Thoracic aorta (tissue), 2 donors: ENCODE measurements around the gene REEP2. TPM values are rescaled to one million over a fixed set of nuclear protein-coding genes. Genes with fewer than 3 reads are reported as not detected.
A peak's percentile ranks its signal among the peaks of the same experiment; 100 is the strongest.

Experiments
- ATAC-seq: fragments of 150-250 bp; one replicate; pipeline ENCODE4 v1.8.0; 2017; ENCODE audit warnings: low read depth; ENCODE audit not compliant: insufficient number of reproducible peaks, low FRiP score
- DNase-seq: peaks from one replicate; pipeline ENCODE4 v3.0.0-alpha.2; 2020; ENCODE audit warnings: low spot score
- H3K27ac ChIP-seq, 2 donors: fragments of 200-600 bp; sonication (generic); 1 replicate in 1 of 2; 2 replicates in 1 of 2; pipeline ENCODE4 v1.5.1; 2016; ENCODE audit warnings: mild to moderate bottlenecking in 2 of 2, moderate library complexity in 2 of 2
- H3K27me3 ChIP-seq: fragments of 200-600 bp; sonication (generic); replicated peaks from 2 replicates; pipeline ENCODE4 v1.6.0; 2016; ENCODE audit warnings: mild to moderate bottlenecking; ENCODE audit not compliant: insufficient read depth
- H3K36me3 ChIP-seq: fragments of 200-600 bp; sonication (generic); one replicate; pipeline ENCODE4 v1.5.1; 2016
- H3K4me1 ChIP-seq, 2 donors: fragments of 200-600 bp; sonication (generic); 1 replicate in 1 of 2; 2 replicates in 1 of 2; pipeline versions ENCODE4 v1.5.1 to v1.6.0; 2016; ENCODE audit warnings: low read depth in 2 of 2, mild to moderate bottlenecking in 1 of 2; ENCODE audit not compliant: control insufficient read depth in 1 of 2
- H3K4me3 ChIP-seq: fragments of 200-600 bp; sonication (generic); 2 replicates; pipeline ENCODE4 v1.5.1; 2016; ENCODE audit warnings: mild to moderate bottlenecking
- H3K9me3 ChIP-seq: fragments of 200-600 bp; sonication (generic); 2 replicates; pipeline ENCODE4 v1.5.1; 2016
- total RNA-seq, 2 donors: library from RNA; depleted of rRNA; stranded (reverse); fragments of >200 nt; gene quantifications; one replicate each; pipeline versions ENCODE4 v1.1.0 to v1.2.3, GENCODE V29; 2016
- TF ChIP-seq, protein P1 (sequence below): fragments of 200-600 bp; sonication (generic); IDR thresholded peaks from one replicate; pipeline ENCODE4 v1.5.1; 2019; ENCODE audit warnings: antibody characterized with exemption

REEP2 gene
- total RNA-seq, 2 donors from 2014 or later: 8.9 to 11.5 TPM

DNA sequence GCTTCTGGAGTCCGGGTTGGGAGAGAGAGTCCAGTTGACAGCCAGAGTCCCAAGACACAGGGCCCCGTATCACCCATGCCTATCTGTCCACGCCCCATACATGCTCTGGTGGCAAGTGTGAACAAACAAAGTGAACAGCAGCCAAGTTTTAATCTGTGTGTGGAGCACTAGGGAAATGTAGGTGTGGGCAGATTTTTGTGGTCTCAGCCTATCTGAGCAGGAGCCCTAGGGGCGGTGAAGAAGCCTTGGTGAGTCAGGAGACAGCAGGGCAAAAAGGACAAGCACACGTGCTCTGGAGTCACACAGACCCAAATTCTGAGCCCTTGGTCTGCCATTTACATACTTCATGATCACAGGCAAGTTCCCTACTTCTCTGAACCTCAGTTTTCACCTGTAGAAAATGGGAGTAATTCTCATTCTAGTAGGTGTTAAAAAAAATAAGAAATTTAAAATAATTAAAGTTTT, 49.7 kb downstream of the REEP2 start:
- no peak for ATAC-seq
- Histone ChIP-seq H3K27ac (no peak overlapping the region), H3K27me3 (no peaks in the 10 kb centered on the region), H3K36me3 (no peaks in the 10 kb centered on the region), H3K4me1 (peaks cover 19 to 40% of the 10 kb centered on the region in 2 donors), H3K9me3 (no peaks in the 10 kb centered on the region), H3K4me3 (no peak overlapping the region)
- no peak for DNase-seq
- TF ChIP-seq, protein P1, sequence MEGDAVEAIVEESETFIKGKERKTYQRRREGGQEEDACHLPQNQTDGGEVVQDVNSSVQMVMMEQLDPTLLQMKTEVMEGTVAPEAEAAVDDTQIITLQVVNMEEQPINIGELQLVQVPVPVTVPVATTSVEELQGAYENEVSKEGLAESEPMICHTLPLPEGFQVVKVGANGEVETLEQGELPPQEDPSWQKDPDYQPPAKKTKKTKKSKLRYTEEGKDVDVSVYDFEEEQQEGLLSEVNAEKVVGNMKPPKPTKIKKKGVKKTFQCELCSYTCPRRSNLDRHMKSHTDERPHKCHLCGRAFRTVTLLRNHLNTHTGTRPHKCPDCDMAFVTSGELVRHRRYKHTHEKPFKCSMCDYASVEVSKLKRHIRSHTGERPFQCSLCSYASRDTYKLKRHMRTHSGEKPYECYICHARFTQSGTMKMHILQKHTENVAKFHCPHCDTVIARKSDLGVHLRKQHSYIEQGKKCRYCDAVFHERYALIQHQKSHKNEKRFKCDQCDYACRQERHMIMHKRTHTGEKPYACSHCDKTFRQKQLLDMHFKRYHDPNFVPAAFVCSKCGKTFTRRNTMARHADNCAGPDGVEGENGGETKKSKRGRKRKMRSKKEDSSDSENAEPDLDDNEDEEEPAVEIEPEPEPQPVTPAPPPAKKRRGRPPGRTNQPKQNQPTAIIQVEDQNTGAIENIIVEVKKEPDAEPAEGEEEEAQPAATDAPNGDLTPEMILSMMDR: no peak

DNA sequence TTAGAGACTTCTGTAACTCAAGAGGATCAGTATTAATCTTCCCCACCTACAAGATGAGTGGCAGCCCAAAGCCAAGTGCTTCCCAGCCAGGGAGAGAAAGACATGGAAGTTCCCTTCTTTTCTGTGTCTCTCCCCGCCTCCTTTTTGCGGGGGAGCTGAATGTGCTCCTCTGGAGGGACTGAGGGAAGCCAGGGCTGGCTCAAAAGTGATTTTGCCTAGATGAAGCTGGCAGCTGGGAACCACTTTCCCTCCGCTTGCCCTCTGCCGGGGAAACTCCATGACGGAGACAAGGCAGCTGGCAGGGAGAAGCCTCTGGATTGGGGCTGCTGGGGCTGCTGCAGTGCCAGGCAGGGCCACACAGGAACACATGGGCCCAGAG, 50.8 kb downstream of the REEP2 start:
- TF ChIP-seq, protein P1: no peak
- Histone ChIP-seq H3K27ac (no peak overlapping the region), H3K4me1 (peaks cover 19 to 41% of the 10 kb centered on the region in 2 donors), H3K27me3 (no peaks in the 10 kb centered on the region), H3K4me3 (no peak overlapping the region), H3K36me3 (no peaks in the 10 kb centered on the region), H3K9me3 (no peaks in the 10 kb centered on the region)
- ATAC-seq (no peak), DNase-seq (no peak)

DNA sequence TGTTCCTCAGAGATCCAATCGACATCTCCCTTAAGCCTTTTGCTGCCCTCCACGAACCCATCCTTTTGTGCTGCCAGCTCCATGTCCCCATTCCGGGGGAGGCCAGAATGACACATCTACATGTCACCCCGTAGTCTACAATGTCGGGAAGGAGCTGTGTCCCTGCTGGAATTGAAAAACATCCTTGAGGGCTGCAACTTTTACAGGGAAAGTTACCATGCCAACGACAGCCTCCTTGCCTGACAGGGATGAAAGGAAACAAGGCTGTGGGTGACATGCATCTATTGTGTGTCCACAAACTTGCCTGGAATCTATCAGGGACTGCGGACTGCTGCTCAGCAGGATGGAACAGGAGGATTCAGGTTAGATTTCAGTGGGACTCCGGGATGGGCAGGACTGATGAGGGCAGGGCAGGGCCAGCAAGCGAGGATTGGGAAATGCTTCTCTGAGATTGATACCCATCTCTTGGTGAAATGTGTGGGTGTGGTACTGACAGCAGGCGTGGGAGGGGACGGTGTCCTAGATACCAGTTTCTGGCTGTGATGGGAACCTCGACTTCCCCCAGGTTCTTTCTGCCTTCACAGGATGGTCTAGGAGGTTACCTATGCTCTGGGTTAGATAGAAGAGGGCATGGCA, 51.9 kb downstream of the REEP2 start:
- H3K36me3 ChIP-seq: no peaks in the 10 kb centered on the region
- H3K27me3 ChIP-seq: no peaks in the 10 kb centered on the region
- H3K4me1 ChIP-seq: peaks cover 19 to 41% of the 10 kb centered on the region in 2 donors
- no peak for DNase-seq
- peak overlapping the region; percentile 78 for H3K4me3 ChIP-seq
- no peaks in the 10 kb centered on the region for H3K9me3 ChIP-seq
- no peak for ATAC-seq
- H3K27ac ChIP-seq: no peak overlapping the region
- TF ChIP-seq, protein P1: no peak

DNA sequence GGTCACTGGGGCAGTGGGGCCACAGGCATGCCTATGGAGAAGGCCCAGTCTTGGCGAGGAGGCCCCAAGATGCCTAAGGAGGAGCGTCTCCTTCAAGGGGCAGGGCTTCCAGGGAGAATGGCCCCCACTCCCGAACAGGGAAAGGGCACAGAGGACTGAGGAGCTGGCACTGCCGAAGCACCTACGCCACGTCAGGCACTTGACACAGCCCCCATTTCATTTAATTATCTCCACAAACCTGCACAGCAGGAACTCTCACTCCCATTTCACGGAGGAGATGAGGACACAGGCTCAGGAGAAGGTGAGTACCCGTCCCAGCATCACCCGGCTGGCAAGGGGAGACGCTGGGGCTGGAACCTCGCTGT, 52.4 kb downstream of the REEP2 start:
- no peaks in the 10 kb centered on the region for H3K9me3 ChIP-seq
- TF ChIP-seq, protein P1: no peak
- no peak for ATAC-seq
- no peak for DNase-seq
- H3K4me1 ChIP-seq: peaks cover 19 to 41% of the 10 kb centered on the region in 2 donors
- no peaks in the 10 kb centered on the region for H3K27me3 ChIP-seq
- H3K4me3 ChIP-seq: peak overlapping the region; percentile 78
- H3K36me3 ChIP-seq: no peaks in the 10 kb centered on the region
- H3K27ac ChIP-seq: no peak overlapping the region

DNA sequence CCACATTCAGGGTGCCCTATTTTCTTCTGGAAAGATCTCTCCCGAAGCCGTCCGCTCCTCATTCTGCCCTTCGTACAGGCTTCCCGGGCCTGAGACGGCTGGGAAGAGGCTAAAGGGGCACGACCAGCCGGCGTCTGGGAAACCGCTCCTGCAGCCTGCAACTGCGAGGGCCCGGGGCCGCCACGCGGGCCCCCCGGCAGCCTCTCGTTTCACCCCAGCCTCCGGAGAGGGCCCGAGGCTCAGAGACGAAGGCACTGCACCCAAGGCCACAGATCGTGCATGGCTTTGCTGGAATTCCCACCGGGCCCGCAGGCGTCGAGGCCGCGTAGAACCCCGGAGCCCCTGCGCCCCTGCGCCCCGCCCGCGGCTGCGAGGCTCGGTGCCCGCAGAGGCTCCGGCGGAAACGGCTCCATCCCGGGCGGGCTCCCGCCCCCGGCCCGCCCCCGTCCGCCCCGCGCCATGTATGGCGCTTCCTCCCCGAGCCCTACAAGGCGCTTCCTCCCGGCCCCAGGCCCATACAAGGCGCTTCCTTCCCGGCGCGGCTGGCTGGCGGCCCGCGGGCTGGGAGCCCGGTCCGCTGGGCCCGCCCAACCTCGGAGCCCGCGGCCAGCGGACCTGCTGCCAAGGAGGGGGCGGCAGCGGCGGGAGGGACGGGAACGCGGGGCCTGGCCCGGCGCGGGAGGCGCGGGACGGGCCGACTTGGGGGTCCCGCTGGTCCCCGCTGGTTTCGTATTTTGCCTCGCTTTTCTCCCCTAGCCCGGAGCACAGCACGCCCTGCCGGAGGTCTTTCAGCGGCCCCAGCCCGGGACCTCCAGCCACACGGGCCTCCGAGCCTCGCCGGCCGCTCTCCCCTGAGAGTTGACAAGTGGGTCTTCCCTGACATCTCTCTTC, 53.1 kb downstream of the REEP2 start:
- Histone ChIP-seq H3K27ac (peak overlapping the region; percentile 28 to 51), H3K36me3 (no peaks in the 10 kb centered on the region), H3K4me3 (peak overlapping the region; percentile 78), H3K9me3 (no peaks in the 10 kb centered on the region), H3K27me3 (no peaks in the 10 kb centered on the region), H3K4me1 (peaks cover 19 to 41% of the 10 kb centered on the region in 2 donors)
- peak; percentile 51 for DNase-seq
- ATAC-seq: peak; percentile 65
- TF ChIP-seq, protein P1: no peak
